Measurements from ENCODE around the gene GRIN1.
A peak's percentile ranks its signal among the peaks of the same experiment; 100 is the strongest.

The GRIN1 gene

GRCh38 chr9:137186385-137186784, 47.4 kb downstream of the GRIN1 start:
- no peak overlapping the region for H3K9ac ChIP-seq (ENCODE audit: low read length)
- H3K27ac ChIP-seq (ENCODE audit: low read depth, low read length): no peak overlapping the region
- TF ChIP-seq EZH2phosphoT487 (conservative IDR thresholded peaks at IDR 0.05; ENCODE audit: low read length) (no peak), CTCF (IDR thresholded peaks at IDR 0.05; ENCODE audit: insufficient read depth, low read length, poor library complexity, severe bottlenecking) (no peak)
- H3K27me3 ChIP-seq (ENCODE audit: low read length): no peaks in the 10 kb centered on the region
- H2AFZ ChIP-seq (ENCODE audit: low read depth, low read length, severe bottlenecking): no peak overlapping the region
- no peaks in the 10 kb centered on the region for H3K9me3 ChIP-seq (ENCODE audit: insufficient read depth, low read length)
- peak overlapping the region; percentile 79 for H3K4me2 ChIP-seq (ENCODE audit: low read depth, low read length, poor library complexity, severe bottlenecking)
- no peaks in the 10 kb centered on the region for H4K20me1 ChIP-seq (ENCODE audit: low read depth, low read length)
- H3F3A ChIP-seq (ENCODE audit: insufficient read depth): no peaks in the 10 kb centered on the region
- no peaks in the 10 kb centered on the region for H3K36me3 ChIP-seq (ENCODE audit: low read length)
- H3K4me3 ChIP-seq (ENCODE audit: insufficient read depth, low read length, poor library complexity, severe bottlenecking): no peak overlapping the region
- H3K9me2 ChIP-seq (replicated peaks; ENCODE audit: insufficient read depth, low read length): no peaks in the 10 kb centered on the region
- peaks cover 20% of the 10 kb centered on the region for H3K79me2 ChIP-seq (ENCODE audit: insufficient read depth, low read length)

- H3K27ac ChIP-seq (ENCODE audit: low read depth, low read length): no peak overlapping the region
- no peaks in the 10 kb centered on the region for H3K9me3 ChIP-seq (ENCODE audit: insufficient read depth, low read length)
- TF ChIP-seq CTCF (IDR thresholded peaks at IDR 0.05; ENCODE audit: insufficient read depth, low read length, poor library complexity, severe bottlenecking) (no peak), EZH2phosphoT487 (conservative IDR thresholded peaks at IDR 0.05; ENCODE audit: low read length) (no peak)
- H2AFZ ChIP-seq (ENCODE audit: low read depth, low read length, severe bottlenecking): no peak overlapping the region
- H3K79me2 ChIP-seq (ENCODE audit: insufficient read depth, low read length): peaks cover 20% of the 10 kb centered on the region
- no peaks in the 10 kb centered on the region for H3K27me3 ChIP-seq (ENCODE audit: low read length)
- peak overlapping the region; percentile 79 for H3K4me2 ChIP-seq (ENCODE audit: low read depth, low read length, poor library complexity, severe bottlenecking)
- no peaks in the 10 kb centered on the region for H3K9me2 ChIP-seq (replicated peaks; ENCODE audit: insufficient read depth, low read length)
- H3K9ac ChIP-seq (ENCODE audit: low read length): peak overlapping the region; percentile 97
- H4K20me1 ChIP-seq (ENCODE audit: low read depth, low read length): no peaks in the 10 kb centered on the region
- no peaks in the 10 kb centered on the region for H3F3A ChIP-seq (ENCODE audit: insufficient read depth)
- peak overlapping the region; percentile 96 for H3K4me3 ChIP-seq (ENCODE audit: insufficient read depth, low read length, poor library complexity, severe bottlenecking)
- H3K36me3 ChIP-seq (ENCODE audit: low read length): no peaks in the 10 kb centered on the region
Observed at GRCh38 chr9:137187386-137187785, 48.4 kb downstream of the GRIN1 start.

GRCh38 chr9:137188086-137188489, 49.1 kb downstream of the GRIN1 start:
- no peaks in the 10 kb centered on the region for H3K9me2 ChIP-seq (replicated peaks; ENCODE audit: insufficient read depth, low read length)
- H3K4me2 ChIP-seq (ENCODE audit: low read depth, low read length, poor library complexity, severe bottlenecking): peak overlapping the region; percentile 79
- TF ChIP-seq EZH2phosphoT487 (conservative IDR thresholded peaks at IDR 0.05; ENCODE audit: low read length): no peak
- TF ChIP-seq CTCF (IDR thresholded peaks at IDR 0.05; ENCODE audit: insufficient read depth, low read length, poor library complexity, severe bottlenecking): no peak
- H3K27ac ChIP-seq (ENCODE audit: low read depth, low read length): peak overlapping the region; percentile 85; the same call in 1 of the 2 replicates
- peak overlapping the region; percentile 90 for H2AFZ ChIP-seq (ENCODE audit: low read depth, low read length, severe bottlenecking)
- H3K79me2 ChIP-seq (ENCODE audit: insufficient read depth, low read length): peaks cover 20% of the 10 kb centered on the region
- H3K9me3 ChIP-seq (ENCODE audit: insufficient read depth, low read length): no peaks in the 10 kb centered on the region
- no peaks in the 10 kb centered on the region for H3K36me3 ChIP-seq (ENCODE audit: low read length)
- peak overlapping the region; percentile 97 for H3K9ac ChIP-seq (ENCODE audit: low read length)
- H4K20me1 ChIP-seq (ENCODE audit: low read depth, low read length): no peaks in the 10 kb centered on the region
- no peaks in the 10 kb centered on the region for H3F3A ChIP-seq (ENCODE audit: insufficient read depth)
- no peaks in the 10 kb centered on the region for H3K27me3 ChIP-seq (ENCODE audit: low read length)
- H3K4me3 ChIP-seq (ENCODE audit: insufficient read depth, low read length, poor library complexity, severe bottlenecking): peak overlapping the region; percentile 96

Measured in SU-DHL-6 (cell line).